HEK293T (cell line): Measurements from ENCODE around the gene PLTP.

Source experiments
- FOXK2 ChIP-seq: fragments of 450-650 bp; IDR thresholded peaks from 2 replicates; pipeline ENCODE4 v1.6.1; 2016; ENCODE audit warnings: mild to moderate bottlenecking
- FOXM1 ChIP-seq: fragments of 450-650 bp; IDR thresholded peaks from 2 replicates; pipeline ENCODE4 v1.6.1; 2017; ENCODE audit warnings: mild to moderate bottlenecking, borderline replicate concordance
- NFRKB ChIP-seq: fragments of 450-650 bp; IDR thresholded peaks from 2 replicates; pipeline ENCODE4 v1.6.1; 2016; ENCODE audit warnings: mild to moderate bottlenecking, moderate library complexity
- SP1 ChIP-seq: fragments of 450-650 bp; IDR thresholded peaks from 2 replicates; pipeline ENCODE4 v1.6.1; 2017
- SUZ12 ChIP-seq: fragments of 450-650 bp; IDR thresholded peaks from 2 replicates; pipeline ENCODE4 v1.6.1; 2016; ENCODE audit warnings: mild to moderate bottlenecking
- TARDBP ChIP-seq: fragments of 450-650 bp; IDR thresholded peaks from 2 replicates; pipeline ENCODE4 v1.6.1; 2016
- TF ChIP-seq, protein P1 (sequence below): fragments of 450-650 bp; IDR thresholded peaks from 2 replicates; pipeline ENCODE4 v1.6.1; 2016

DNA sequence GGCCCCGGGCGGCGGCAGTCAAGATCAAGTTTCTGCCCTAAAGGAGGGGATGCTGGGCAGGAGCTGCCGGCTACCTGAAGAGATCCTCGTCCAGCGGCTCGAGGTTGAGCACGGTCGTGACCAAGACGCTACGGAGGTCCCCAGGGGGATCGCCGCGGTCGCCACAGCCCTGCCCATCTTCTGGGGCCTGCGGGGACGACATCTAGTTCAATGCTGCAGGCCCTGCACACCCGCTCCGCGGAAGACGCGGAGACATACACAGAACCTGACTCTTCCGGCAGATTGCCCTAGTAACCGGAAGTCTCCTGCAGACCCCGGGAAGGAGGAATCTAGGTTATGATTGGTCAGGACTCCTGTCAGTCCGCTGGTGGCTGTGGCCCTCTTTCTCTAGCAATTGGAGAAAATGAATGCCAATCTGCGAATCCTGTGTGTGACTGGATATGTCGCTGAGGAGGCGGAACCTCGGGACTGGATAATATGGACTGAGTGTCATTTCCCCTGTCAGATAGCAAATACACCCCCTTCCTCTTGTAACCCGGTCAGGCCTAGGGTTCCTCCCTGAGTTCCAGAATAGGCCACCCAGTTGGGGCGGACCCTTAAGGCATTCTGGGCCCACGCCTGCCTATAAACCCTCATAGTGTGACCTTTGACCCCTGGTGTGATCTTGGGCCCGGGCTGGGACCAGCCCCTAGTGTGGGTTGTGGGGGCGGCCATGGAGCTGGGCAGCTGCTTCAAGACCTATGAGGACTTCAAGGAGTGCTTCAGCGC is 54.7 kb downstream of the PLTP start, which contains the start of the genes ACOT8 and ZSWIM3:
- TF ChIP-seq FOXK2, result no peak
- TF ChIP-seq FOXM1, result 0 out of 2 replicates have a peak, but pooled peaks have one; percentile 23
- no peak for TF ChIP-seq TARDBP
- no peak for TF ChIP-seq SP1
- no peak for TF ChIP-seq NFRKB
- TF ChIP-seq, protein P1, sequence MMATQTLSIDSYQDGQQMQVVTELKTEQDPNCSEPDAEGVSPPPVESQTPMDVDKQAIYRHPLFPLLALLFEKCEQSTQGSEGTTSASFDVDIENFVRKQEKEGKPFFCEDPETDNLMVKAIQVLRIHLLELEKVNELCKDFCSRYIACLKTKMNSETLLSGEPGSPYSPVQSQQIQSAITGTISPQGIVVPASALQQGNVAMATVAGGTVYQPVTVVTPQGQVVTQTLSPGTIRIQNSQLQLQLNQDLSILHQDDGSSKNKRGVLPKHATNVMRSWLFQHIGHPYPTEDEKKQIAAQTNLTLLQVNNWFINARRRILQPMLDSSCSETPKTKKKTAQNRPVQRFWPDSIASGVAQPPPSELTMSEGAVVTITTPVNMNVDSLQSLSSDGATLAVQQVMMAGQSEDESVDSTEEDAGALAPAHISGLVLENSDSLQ, result peak; percentile 100
- TF ChIP-seq SUZ12, result no peak
